H1 (cell line): ENCODE data around the gene ASS1. TPM values are rescaled to one million over a fixed set of nuclear protein-coding genes. Genes with fewer than 3 reads are reported as not detected.

ENCODE experiments used
- CTCF ChIA-PET: fragments of 300-600 bp; sonication (Branson Sonifier 250); formaldehyde crosslinking; loops from one replicate; lab custom pipeline; 2021; ENCODE audit not compliant: partially characterized antibody; lab: Charles Lee
- POLR2A ChIA-PET: fragments of 300-600 bp; sonication (Branson Sonifier 250); formaldehyde crosslinking; loops from one replicate; lab custom pipeline; 2021; ENCODE audit warnings: inconsistent platforms; ENCODE audit not compliant: partially characterized antibody; lab: Charles Lee
- DNase-seq, 2 experiments: peaks; one replicate each; pipeline versions ENCODE4 v3.0.0 to v3.0.0-alpha.2; 2010 to 2022; ENCODE audit warnings: low spot score in 2 of 2, low read depth in 1 of 2, mixed read lengths in 1 of 2
- FAIRE-seq: peaks from 2 replicates; lab custom pipeline; 2011; peaks lifted over from hg19 to GRCh38; lab: Jason Lieb, UNC
- H2AFZ ChIP-seq: 2 replicates; pipeline ENCODE4 v1.8.1; 2012; ENCODE audit warnings: low read length, inconsistent platforms
- H2AK5ac ChIP-seq: 2 replicates; pipeline ENCODE4 v1.6.1; 2013; ENCODE audit warnings: low read depth, low read length
- H2BK120ac ChIP-seq: replicated peaks from 2 replicates; pipeline ENCODE3; 2013; ENCODE audit warnings: low read depth, low read length, inconsistent platforms
- H2BK12ac ChIP-seq: 2 replicates; pipeline ENCODE4 v1.6.1; 2013; ENCODE audit warnings: low read depth, low read length
- H2BK15ac ChIP-seq: 2 replicates; pipeline ENCODE4 v1.6.1; 2013; ENCODE audit warnings: low read length
- H2BK20ac ChIP-seq: 2 replicates; pipeline ENCODE4 v1.6.1; 2013; ENCODE audit warnings: low read length
- H2BK5ac ChIP-seq: 2 replicates; pipeline ENCODE4 v1.6.1; 2013; ENCODE audit warnings: low read depth, low read length
- H3K14ac ChIP-seq: 2 replicates; pipeline ENCODE4 v1.6.1; 2013; ENCODE audit warnings: inconsistent platforms; ENCODE audit not compliant: insufficient read length
- H3K18ac ChIP-seq: 2 replicates; pipeline ENCODE4 v1.6.1; 2013; ENCODE audit warnings: low read length; ENCODE audit errors: extremely low read depth
- H3K23ac ChIP-seq: 2 replicates; pipeline ENCODE4 v1.6.1; 2013; ENCODE audit warnings: inconsistent platforms; ENCODE audit not compliant: insufficient read length
- H3K23me2 ChIP-seq: 2 replicates; pipeline ENCODE4 v1.6.1; 2013; ENCODE audit warnings: low read depth, low read length
- H3K27ac ChIP-seq: 2 replicates; pipeline ENCODE4 v1.6.1; 2011; ENCODE audit warnings: low read depth, low read length, inconsistent platforms
- H3K27me3 ChIP-seq, 4 experiments: replicated peaks in 1 of 4; 1 replicate in 1 of 4; 2 replicates in 3 of 4; pipeline versions ENCODE4 v1.6.1 to v1.8.1; 2011 to 2013; ENCODE audit warnings: low read length in 3 of 4, mild to moderate bottlenecking in 3 of 4, inconsistent platforms in 2 of 4, mixed read lengths in 2 of 4, moderate library complexity in 1 of 4; ENCODE audit not compliant: control insufficient read depth in 3 of 4, insufficient read depth in 3 of 4; ENCODE audit errors: extremely low read depth in 1 of 4
- H3K36me3 ChIP-seq, 4 experiments: 2 replicates each; pipeline versions ENCODE4 v1.6.1 to v1.8.1; 2011 to 2013; ENCODE audit warnings: mild to moderate bottlenecking in 4 of 4, low read length in 3 of 4, moderate library complexity in 2 of 4, control low read depth in 1 of 4, inconsistent platforms in 1 of 4; ENCODE audit not compliant: insufficient read depth in 4 of 4, control insufficient read depth in 2 of 4
- H3K4ac ChIP-seq: replicated peaks from 2 replicates; pipeline ENCODE3; 2013; ENCODE audit warnings: low read length, low read depth, mixed read lengths, inconsistent platforms; ENCODE audit not compliant: insufficient read length
- H3K4me1 ChIP-seq, 4 experiments: replicated peaks in 1 of 4; 1 replicate in 1 of 4; 2 replicates in 3 of 4; pipeline versions ENCODE4 v1.6.1 to v1.8.1; 2011 to 2013; ENCODE audit warnings: low read length in 3 of 4, inconsistent platforms in 2 of 4, mixed read lengths in 1 of 4; ENCODE audit not compliant: insufficient read depth in 4 of 4, control insufficient read depth in 3 of 4
- H3K4me2 ChIP-seq, 2 experiments: 2 replicates each; pipeline versions ENCODE4 v1.6.1 to v1.8.1; 2011 to 2013; ENCODE audit warnings: low read depth in 2 of 2, low read length in 2 of 2, control low read depth in 1 of 2, inconsistent platforms in 1 of 2, mild to moderate bottlenecking in 1 of 2; ENCODE audit not compliant: insufficient read depth in 1 of 2
- H3K4me3 ChIP-seq, 4 experiments: fragments of 200-600, 300-600 bp in 1 of 4; sonication (generic), shearing (Covaris generic), sonication (Bioruptor Twin) in 1 of 4; 2 replicates each; pipeline versions ENCODE4 v1.5.1 to v1.8.1; 2011 to 2016; ENCODE audit warnings: low read length in 4 of 4, low read depth in 3 of 4, control low read depth in 2 of 4, inconsistent platforms in 2 of 4, mild to moderate bottlenecking in 2 of 4, mixed read lengths in 1 of 4, moderate library complexity in 1 of 4; ENCODE audit not compliant: insufficient read depth in 2 of 4; ENCODE audit errors: extremely low read depth in 1 of 4
- H3K56ac ChIP-seq: replicated peaks from 2 replicates; pipeline ENCODE3; 2013; ENCODE audit warnings: low read depth, mild to moderate bottlenecking, mixed read lengths, low read length, inconsistent platforms; ENCODE audit not compliant: insufficient read length
- H3K79me1 ChIP-seq: 2 replicates; pipeline ENCODE4 v1.6.1; 2013; ENCODE audit warnings: low read depth, low read length, control low read depth
- H3K79me2 ChIP-seq, 2 experiments: 2 replicates each; pipeline versions ENCODE4 v1.6.1 to v1.8.1; 2012 to 2013; ENCODE audit warnings: low read length in 2 of 2, mild to moderate bottlenecking in 2 of 2, inconsistent platforms in 1 of 2; ENCODE audit not compliant: insufficient read depth in 2 of 2, control insufficient read depth in 1 of 2
- H3K9ac ChIP-seq, 4 experiments: replicated peaks in 1 of 4; 1 replicate in 1 of 4; 2 replicates in 3 of 4; pipeline versions ENCODE4 v1.6.1 to v1.8.1; 2011 to 2013; ENCODE audit warnings: low read depth in 3 of 4, low read length in 3 of 4, control low read depth in 2 of 4, mild to moderate bottlenecking in 2 of 4, moderate library complexity in 2 of 4, inconsistent platforms in 1 of 4; ENCODE audit errors: extremely low read depth in 1 of 4
- H3K9me3 ChIP-seq, 2 experiments: 2 replicates each; pipeline versions ENCODE4 v1.6.1 to v1.8.1; 2012 to 2013; ENCODE audit warnings: mild to moderate bottlenecking in 2 of 2, moderate library complexity in 2 of 2, control low read depth in 1 of 2, inconsistent platforms in 1 of 2, low read depth in 1 of 2, low read length in 1 of 2, mixed read lengths in 1 of 2; ENCODE audit not compliant: insufficient read depth in 2 of 2
- H4K20me1 ChIP-seq, 2 experiments: replicated peaks in 1 of 2; 2 replicates each; pipeline versions ENCODE3 to v1.8.1; 2011 to 2013; ENCODE audit warnings: inconsistent platforms in 2 of 2, low read length in 2 of 2, mild to moderate bottlenecking in 1 of 2; ENCODE audit not compliant: insufficient read depth in 2 of 2, control insufficient read depth in 1 of 2
- H4K5ac ChIP-seq: 2 replicates; pipeline ENCODE4 v1.6.1; 2013; ENCODE audit warnings: low read length, low read depth, mixed read lengths, inconsistent platforms; ENCODE audit not compliant: insufficient read length
- H4K8ac ChIP-seq: 2 replicates; pipeline ENCODE4 v1.8.0; 2013; ENCODE audit warnings: mild to moderate bottlenecking, moderate library complexity, low read length, inconsistent platforms; ENCODE audit not compliant: insufficient read depth; ENCODE audit errors: extremely low read depth
- H4K91ac ChIP-seq: replicated peaks from 2 replicates; pipeline ENCODE3; 2013; ENCODE audit warnings: low read length, mixed read lengths, inconsistent platforms; ENCODE audit not compliant: insufficient read length
- EZH2 ChIP-seq: fragments of 200-600 bp; sonication (generic); IDR thresholded peaks from 2 replicates; pipeline ENCODE4 v1.7.1; 2012; ENCODE audit warnings: low read depth, mild to moderate bottlenecking, moderate library complexity, low read length, inconsistent platforms; ENCODE audit not compliant: severe bottlenecking
- SUZ12 ChIP-seq: fragments of 200-600 bp; sonication (generic); IDR thresholded peaks from 2 replicates; pipeline ENCODE4 v1.6.1; 2012; ENCODE audit warnings: mild to moderate bottlenecking, inconsistent platforms, low read length, moderate library complexity, mixed read lengths
- TAF1 ChIP-seq: IDR thresholded peaks from 2 replicates; pipeline ENCODE4 v1.6.1; 2011; ENCODE audit warnings: mild to moderate bottlenecking, low read depth, low read length
- TBP ChIP-seq: IDR thresholded peaks from 2 replicates; pipeline ENCODE4 v1.6.1; 2011; ENCODE audit warnings: low read depth, low read length, improper control_type of control experiment
- WGBS, 2 experiments: shearing (Covaris generic) in 1 of 2; methylation state at CpG; one replicate each; pipeline versions ENCODE4 v1.1.6 to v1.1.7; 2013 to 2015; ENCODE audit warnings: low lambda C conversion rate in 2 of 2, mixed read lengths in 2 of 2, inconsistent platforms in 1 of 2, low coverage in 1 of 2, missing lambda C conversion rate in 1 of 2; ENCODE audit not compliant: insufficient replicate concordance in 2 of 2, insufficient coverage in 1 of 2, insufficient read length in 1 of 2; ENCODE audit errors: extremely low coverage in 1 of 2, missing lambda C conversion rate in 1 of 2; 5-methylcytosine and 5-hydroxymethylcytosine counted together
- long read RNA-seq, 2 experiments: library from RNA in 1 of 2; library from capped mRNA in 1 of 2; stranded (forward); transcript quantifications; one replicate each; pipeline ENCODE4 v2.0.0, GENCODE V29; 2021; ENCODE audit warnings: inconsistent platforms in 1 of 2
- polyA minus RNA-seq, 3 experiments: library from RNA; depleted of rRNA, polyadenylated mRNA; stranded (reverse); fragments of >200 nt; gene quantifications; 1 replicate in 2 of 3; 2 replicates in 1 of 3; pipeline ENCODE4 v1.2.3, GENCODE V29; 2011
- polyA plus RNA-seq, 7 experiments: library from polyadenylated mRNA; depleted of rRNA in 3 of 7; stranded (reverse) in 5 of 7; unstranded in 2 of 7; fragments of >200 nt in 5 of 7; fragments of 200-250 nt in 2 of 7; gene quantifications; 1 replicate in 5 of 7; 2 replicates in 1 of 7; 4 replicates in 1 of 7; pipeline versions ENCODE4 v1.2.1 to v1.2.3, GENCODE V29; 2011 to 2013; ENCODE audit warnings: missing spikeins in 2 of 7, mixed read lengths in 2 of 7
- total RNA-seq: library from RNA; stranded (reverse); fragmentation: NEBNext Ultra II Directional; extraction: Animal tissue kit (Norgen Biotek cat#: 25700); gene quantifications from 2 replicates; pipeline ENCODE4 v1.2.1, GENCODE V29; 2021
- TF ChIP-seq, protein P1 (sequence below): IDR thresholded peaks from 2 replicates; pipeline ENCODE4 v1.6.1; 2012; ENCODE audit warnings: inconsistent platforms
- TF ChIP-seq, protein P2 (sequence below): IDR thresholded peaks from 2 replicates; pipeline ENCODE4 v1.6.1; 2012; ENCODE audit warnings: inconsistent platforms

Gene ASS1
- total RNA-seq, result 108 and 116 TPM in 2 replicates
- 296 and 298 TPM in 2 replicates for polyA plus RNA-seq (2011; rRNA removed)
- polyA plus RNA-seq (2011; cell fraction: cytosol; rRNA removed), result 326 TPM
- 280 TPM for polyA plus RNA-seq (2011; cell fraction: nucleus; rRNA removed)
- polyA plus RNA-seq (2012, experiment 1 of 2), result 240 to 283 TPM (median 268 TPM) in 4 replicates
- 287 TPM for polyA plus RNA-seq (2012, experiment 2 of 2)
- 64.1 TPM for polyA plus RNA-seq (2013, experiment 1 of 2)
- 63.0 TPM for polyA plus RNA-seq (2013, experiment 2 of 2)
- polyA minus RNA-seq (2011; rRNA and poly(A)+ RNA removed), result 172 and 229 TPM in 2 replicates
- 85.1 TPM for polyA minus RNA-seq (2011; cell fraction: cytosol; rRNA and poly(A)+ RNA removed)
- 55.6 TPM for polyA minus RNA-seq (2011; cell fraction: nucleus; rRNA and poly(A)+ RNA removed)
- long read RNA-seq, experiment 1, transcript ASS1-201 (15 exons, 1,564 nt), result major isoform, 44 of 125 reads
- long read RNA-seq, experiment 1, partial matches to known transcripts, result 74 of 125 reads
- long read RNA-seq, experiment 1, other reads (novel, unspliced or antisense), result 3 of 125 reads
- long read RNA-seq, experiment 2, transcript ASS1-201 (15 exons, 1,564 nt), result major isoform, 128 of 155 reads
- long read RNA-seq, experiment 2, transcript ASS1-203 (16 exons, 1,548 nt), result minor isoform, 5 of 155 reads
- long read RNA-seq, experiment 2, partial matches to known transcripts, result 12 of 155 reads
- long read RNA-seq, experiment 2, other reads (novel, unspliced or antisense), result 10 of 155 reads

DNA sequence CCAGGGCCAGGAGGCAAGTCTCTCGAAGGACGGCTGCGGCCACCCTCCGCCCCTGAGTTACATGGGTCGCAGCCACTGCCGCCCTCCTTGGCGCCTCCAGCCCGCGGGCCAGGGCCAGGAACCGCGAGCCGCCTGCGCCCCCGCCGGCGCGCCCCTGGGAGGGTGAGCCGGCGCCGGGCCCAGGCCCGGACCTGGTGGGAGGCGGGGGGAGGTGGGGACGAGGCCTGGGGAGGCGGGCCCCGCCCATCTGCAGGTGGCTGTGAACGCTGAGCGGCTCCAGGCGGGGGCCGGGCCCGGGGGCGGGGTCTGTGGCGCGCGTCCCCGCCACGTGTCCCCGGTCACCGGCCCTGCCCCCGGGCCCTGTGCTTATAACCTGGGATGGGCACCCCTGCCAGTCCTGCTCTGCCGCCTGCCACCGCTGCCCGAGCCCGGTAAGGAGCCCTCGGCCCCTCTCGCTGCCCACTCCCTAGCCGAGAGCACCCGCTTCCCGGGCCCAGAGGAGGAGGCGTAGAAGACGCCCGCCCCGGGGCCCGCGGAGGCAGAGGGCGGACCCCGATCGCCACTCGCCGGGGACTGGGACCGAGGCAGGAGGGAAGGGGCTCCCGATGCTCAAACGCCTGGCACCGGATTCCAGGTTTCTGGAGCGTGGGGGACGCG is at the start of gene ASS1:
TSS of gene ASS1 (plus strand) at position 397 of the 657 bp plus-strand sequence. CDS start 7,268 bp downstream, outside the sequence.
- 1% methylated on average over 37 of the region's 66 CpGs; no CpG with 5 or more reads in 1 of the 2 experiments for WGBS, 2 experiments
- Histone ChIP-seq H4K8ac (peak within 1 kb of the TSS; percentile 69; the same call in 1 of the 2 replicates), H2BK20ac (peak within 1 kb of the TSS; percentile 95), H2BK120ac (no peak within 1 kb of the TSS), H3K18ac (peak within 1 kb of the TSS; percentile 90), H3K4ac (no peak within 1 kb of the TSS), H3K4me3 (peak within 1 kb of the TSS; percentile 51 to 77 (median 65)), H3K27me3 (peaks cover 0 to 11% (median 7%) of the 10 kb centered on the region in 4 experiments; a peak in 3 of 7 replicates), H4K91ac (peak within 1 kb of the TSS; percentile 75), H4K5ac (no peak within 1 kb of the TSS), H3K27ac (no peak within 1 kb of the TSS), H3K4me1 (peaks cover 8 to 33% (median 26%) of the 10 kb centered on the region in 4 experiments), H3K79me1 (0 out of 2 replicates have a peak, but pooled peaks cover 2% of the 10 kb centered on the region), H3K79me2 (peaks cover 0 to 27% of the 10 kb centered on the region in 2 experiments; a peak in 1 of 4 replicates), H2BK5ac (peak within 1 kb of the TSS; percentile 83; the same call in 1 of the 2 replicates), H2BK15ac (peak within 1 kb of the TSS; percentile 81; the same call in 1 of the 2 replicates), H3K9ac (peak within 1 kb of the TSS in 1 of 4 experiments; percentile 45; a peak in 2 of 7 replicates), H2AK5ac (no peak within 1 kb of the TSS), H3K9me3 (0 out of 4 replicates have a peak, but pooled peaks cover 0 to 7% of the 10 kb centered on the region in 2 experiments), H3K56ac (peak within 1 kb of the TSS; percentile 54), H3K4me2 (peak within 1 kb of the TSS; percentile 82 to 86), H2AFZ (no peak within 1 kb of the TSS), H3K23ac (no peak within 1 kb of the TSS), H3K36me3 (peaks cover 0 to 4% (median 0%) of the 10 kb centered on the region in 4 experiments; a peak in 1 of 8 replicates), H2BK12ac (0 out of 2 replicates have a peak within 1 kb of the TSS, but pooled peaks have one; percentile 5), H4K20me1 (peaks cover 0 to 3% of the 10 kb centered on the region in 2 experiments), H3K23me2 (peaks cover 7% of the 10 kb centered on the region; the same call in 1 of the 2 replicates), H3K14ac (no peak within 1 kb of the TSS)
- ChIA-PET CTCF (interaction anchor here (0.9 to 1.9 kb wide), 3 partner anchors 11 to 240 kb away, joined by 3 to 8 read pairs (median 5); no protein-coding TSS in a partner anchor), POLR2A (interaction anchor here (0.6 to 2.2 kb wide), 3 partner anchors 11 to 150 kb away, joined by 3 to 8 read pairs (median 3); no protein-coding TSS in a partner anchor)
- DNase-seq (peak in 1 of 2 experiments; percentile 86), FAIRE-seq (no peak)
- TF ChIP-seq TAF1 (0 out of 2 replicates have a peak, but pooled peaks have one; percentile 11), EZH2 (peak; percentile 38), SUZ12 (peak; percentile 45; the same call in 1 of the 2 replicates), TBP (peak; percentile 12; the same call in 1 of the 2 replicates)
- TF ChIP-seq, protein P1, sequence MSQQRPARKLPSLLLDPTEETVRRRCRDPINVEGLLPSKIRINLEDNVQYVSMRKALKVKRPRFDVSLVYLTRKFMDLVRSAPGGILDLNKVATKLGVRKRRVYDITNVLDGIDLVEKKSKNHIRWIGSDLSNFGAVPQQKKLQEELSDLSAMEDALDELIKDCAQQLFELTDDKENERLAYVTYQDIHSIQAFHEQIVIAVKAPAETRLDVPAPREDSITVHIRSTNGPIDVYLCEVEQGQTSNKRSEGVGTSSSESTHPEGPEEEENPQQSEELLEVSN, result no peak
- TF ChIP-seq, protein P2, sequence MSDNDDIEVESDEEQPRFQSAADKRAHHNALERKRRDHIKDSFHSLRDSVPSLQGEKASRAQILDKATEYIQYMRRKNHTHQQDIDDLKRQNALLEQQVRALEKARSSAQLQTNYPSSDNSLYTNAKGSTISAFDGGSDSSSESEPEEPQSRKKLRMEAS, result peak; percentile 75
